Fibroblast of mammary gland (primary cell): ENCODE measurements around the gene CCM2.

Experiments used
- DNase-seq: peaks from one replicate; pipeline ENCODE4 v3.0.0-alpha.2; 2010; ENCODE audit warnings: low read depth
- H3K4me3 ChIP-seq: 2 replicates; pipeline ENCODE4 v1.5.1; 2011; ENCODE audit warnings: low read depth, mild to moderate bottlenecking, low read length, moderate library complexity; ENCODE audit not compliant: control insufficient read depth
- CTCF ChIP-seq: conservative IDR thresholded peaks from 2 replicates; pipeline ENCODE4 v1.5.1; 2011; ENCODE audit warnings: low read depth, low read length, inconsistent platforms; ENCODE audit not compliant: control insufficient read depth, insufficient read depth

CCM2 gene

GRCh38 chr7:45102785-45103712, 103.0 kb downstream of the CCM2 start:
- no peak for DNase-seq
- TF ChIP-seq CTCF = no peak
- no peak overlapping the region for H3K4me3 ChIP-seq

GRCh38 chr7:45103958-45104843, 104.2 kb downstream of the CCM2 start:
- DNase-seq = no peak
- H3K4me3 ChIP-seq = no peak overlapping the region
- TF ChIP-seq CTCF = no peak

GRCh38 chr7:45104844-45105587, 105.0 kb downstream of the CCM2 start:
- no peak for TF ChIP-seq CTCF
- no peak for DNase-seq
- H3K4me3 ChIP-seq = no peak overlapping the region

GRCh38 chr7:45105588-45106188, 105.7 kb downstream of the CCM2 start:
- no peak for DNase-seq
- TF ChIP-seq CTCF = no peak
- H3K4me3 ChIP-seq = no peak overlapping the region

- no peak for TF ChIP-seq CTCF
- H3K4me3 ChIP-seq = no peak overlapping the region
- DNase-seq = no peak
Observed at GRCh38 chr7:45106820-45107219, 106.8 kb downstream of the CCM2 start.

- TF ChIP-seq CTCF = no peak
- no peak for DNase-seq
- H3K4me3 ChIP-seq = no peak overlapping the region
Observed at GRCh38 chr7:45107356-45107755, 107.4 kb downstream of the CCM2 start.
